Psoas muscle (tissue), 8 donors: ENCODE data around the gene IFRD2. TPM values are rescaled to one million over a fixed set of nuclear protein-coding genes. Genes with fewer than 3 reads are reported as not detected.
A peak's percentile ranks its signal among the peaks of the same experiment; 100 is the strongest.
"Not testable (repeated sequence)": the region's sequence is repeated elsewhere in the genome, so short reads cannot be mapped to it uniquely, and the experiment has no call there.

Source experiments
- ATAC-seq, 4 donors: fragments of 200-7000 bp; cut with Tn5 transposase; one replicate each; pipeline ENCODE4 v1.9.1; 2020; ENCODE audit warnings: moderate library complexity in 3 of 4, mild to moderate bottlenecking in 2 of 4
- DNase-seq, 2 donors: peaks; one replicate each; pipeline ENCODE4 v3.0.0-alpha.2; 2020
- H3K27ac ChIP-seq: fragments of 200-600 bp; one replicate; pipeline ENCODE4 v1.8.0; 2022
- H3K27me3 ChIP-seq, 3 donors: fragments of 200-600 bp in 1 of 3; one replicate each; pipeline versions ENCODE4 v1.6.1 to v1.8.0; 2013 to 2022; ENCODE audit warnings: low read length in 2 of 3, mild to moderate bottlenecking in 2 of 3, moderate library complexity in 1 of 3; ENCODE audit not compliant: insufficient read depth in 3 of 3
- H3K36me3 ChIP-seq, 2 donors: fragments of 200-600 bp in 1 of 2; one replicate each; pipeline versions ENCODE4 v1.6.1 to v1.8.0; 2013 to 2022; ENCODE audit warnings: low read depth in 1 of 2, mild to moderate bottlenecking in 1 of 2, moderate library complexity in 1 of 2; ENCODE audit not compliant: insufficient read depth in 1 of 2
- H3K4me1 ChIP-seq: fragments of 200-600 bp; one replicate; pipeline ENCODE4 v1.8.0; 2022
- H3K4me3 ChIP-seq: fragments of 200-600 bp; one replicate; pipeline ENCODE4 v1.8.0; 2022; ENCODE audit warnings: mild to moderate bottlenecking
- H3K9me3 ChIP-seq: fragments of 200-600 bp; one replicate; pipeline ENCODE4 v1.8.0; 2022
- CTCF ChIP-seq: fragments of 200-600 bp; IDR thresholded peaks from one replicate; pipeline ENCODE4 v1.8.0; 2022; ENCODE audit warnings: antibody characterized with exemption
- WGBS, 3 donors: extraction: QIAGEN DNeasy Blood & Tissue Kit; methylation state at CpG; one replicate each; pipeline versions ENCODE4 v1.1.6 to v1.1.7; 2013; 5-methylcytosine and 5-hydroxymethylcytosine counted together
- intact Hi-C, 2 donors: fragments of 100-400 bp; cut with DNase I; formaldehyde crosslinking; loops; one replicate each; pipeline versions ENCODE4 v1.11.0 to v1.14.2; 2022
- polyA plus RNA-seq, 3 donors: library from polyadenylated mRNA; stranded (reverse); fragments of 200-250 nt; gene quantifications; one replicate each; pipeline ENCODE4 v1.2.3, GENCODE V29; 2013
- total RNA-seq, 4 donors: library from RNA; stranded (reverse); fragmentation: NEBNext Ultra II Directional in 2 of 4; extraction: Animal tissue kit (Norgen Biotek cat#: 25700) in 2 of 4; gene quantifications; one replicate each; pipeline versions ENCODE4 v1.2.1 to v1.2.4, GENCODE V29; 2021 to 2023
- donor health status: healthy with polysubstance abuse.
- donor health status: DM: no; HTN: no; CAD: no; lungs with moderate emphysema.
- donor health status: Bipolar disorder and iron deficiency.
- donor health status: healthy.
- donor health status: DM: yes; HTN: yes; CAD: no.
- donor health status: DM: no; HTN: no; CAD: no.
- donor health status: DM: no; HTN: no; CAD: no.
- donor health status: DM: yes; HTN: yes; CAD: no.

The IFRD2 gene
- total and polyA plus RNA-seq, 7 donors, result 77.2 to 175 (median 130) TPM

GRCh38 chr3:50264964-50265485 lies 27.2 kb downstream of the IFRD2 start:
- no peak for TF ChIP-seq CTCF
- no peak for DNase-seq
- Histone ChIP-seq H3K27ac (peak overlapping the region; percentile 63), H3K36me3 (no peaks in the 10 kb centered on the region), H3K4me3 (no peak overlapping the region), H3K9me3 (no peaks in the 10 kb centered on the region), H3K27me3 (no peaks in the 10 kb centered on the region), H3K4me1 (peaks cover 50% of the 10 kb centered on the region)
- 52 to 56% (median 54%) methylated on average over 7 of the region's 7 CpGs for WGBS, 3 donors
- no peak for ATAC-seq
- intact Hi-C loops, result loop anchor here in 1 of 2 donors (5.0 to 10.0 kb wide), 2 partner anchors 62 to 280 kb away; partner anchors contain the start of gene TUSC2

- ATAC-seq, result no peak
- H3K4me1 ChIP-seq, result peaks cover 48% of the 10 kb centered on the region
These were observed 27.8 kb downstream of the IFRD2 start for GRCh38 chr3:50264383-50264963.

GRCh38 chr3:50263478-50264382 lies 28.5 kb downstream of the IFRD2 start:
- H3K4me1 ChIP-seq, result peaks cover 43% of the 10 kb centered on the region
- DNase-seq (no peak), ATAC-seq (no peak)
- H3K9me3 ChIP-seq, result no peaks in the 10 kb centered on the region
- no peak overlapping the region for H3K4me3 ChIP-seq
- 73 to 76% (median 74%) methylated on average over 6 of the region's 6 CpGs for WGBS, 3 donors
- TF ChIP-seq CTCF, result no peak
- no peaks in the 10 kb centered on the region for H3K36me3 ChIP-seq
- H3K27ac ChIP-seq, result no peak overlapping the region
- no peaks in the 10 kb centered on the region for H3K27me3 ChIP-seq
- intact Hi-C loops, result loop anchor here in 1 of 2 donors (5.0 to 10.0 kb wide), 2 partner anchors 64 to 281 kb away; partner anchors contain the start of gene TUSC2

More at GRCh38 chr3:50264383-50264963, 27.8 kb downstream of the IFRD2 start:
- Histone ChIP-seq H3K27me3 (no peaks in the 10 kb centered on the region), H3K36me3 (no peaks in the 10 kb centered on the region), H3K9me3 (no peaks in the 10 kb centered on the region), H3K4me3 (no peak overlapping the region), H3K27ac (peak overlapping the region; percentile 63)
- TF ChIP-seq CTCF, result no peak
- DNase-seq, result peak; percentile 74 to 82
- intact Hi-C loops, result loop anchor here in 1 of 2 donors (5.0 to 10.0 kb wide), 2 partner anchors 63 to 280 kb away; partner anchors contain the start of gene TUSC2
- 17 to 47% (median 35%) methylated on average over 6 to 7 of the region's 7 CpGs for WGBS, 3 donors

GRCh38 chr3:50262778-50263177 lies 29.5 kb downstream of the IFRD2 start:
- Histone ChIP-seq H3K4me1 (peaks cover 34% of the 10 kb centered on the region), H3K9me3 (no peaks in the 10 kb centered on the region), H3K27ac (no peak overlapping the region), H3K27me3 (no peaks in the 10 kb centered on the region), H3K36me3 (peaks cover 0 to 4% of the 10 kb centered on the region in 2 donors), H3K4me3 (no peak overlapping the region)
- 71 to 77% (median 74%) methylated on average over 7 of the region's 7 CpGs for WGBS, 3 donors
- ATAC-seq, result no peak
- DNase-seq, result no peak
- no peak for TF ChIP-seq CTCF
- intact Hi-C loops, result loop anchor here in 1 of 2 donors (5.0 to 10.0 kb wide), 2 partner anchors 65 to 282 kb away; partner anchors contain the start of gene TUSC2

- H3K9me3 ChIP-seq, H3K27me3 ChIP-seq, H3K27ac ChIP-seq, ATAC-seq, H3K36me3 ChIP-seq, DNase-seq, H3K4me3 ChIP-seq: not testable (repeated sequence)
- intact Hi-C loops, result loop anchor here in 1 of 2 donors (5.0 to 10.0 kb wide), 2 partner anchors 65 to 283 kb away; partner anchors contain the start of gene TUSC2
- H3K4me1 ChIP-seq, result peaks cover 28% of the 10 kb centered on the region
- WGBS, 3 donors, result 97 to 100% (median 99%) methylated on average over 4 of the region's 4 CpGs
These were observed 30.0 kb downstream of the IFRD2 start for GRCh38 chr3:50262200-50262599.
